GM21526 (cell line): ENCODE measurements around the gene SHB.
"Not testable (repeated sequence)": the region's sequence is repeated elsewhere in the genome, so short reads cannot be mapped to it uniquely, and the experiment has no call there.

ENCODE experiments used
- ATAC-seq: cut with Tn5 transposase; IDR thresholded peaks from one replicate; pipeline ENCODE4 v1.9.1; 2021; ENCODE audit warnings: moderate library complexity; ENCODE audit not compliant: unreplicated experiment, low FRiP score

The SHB gene

GRCh38 chr9:37974506-37975173, 94.4 kb downstream of the SHB start:
- no peak for ATAC-seq

DNA sequence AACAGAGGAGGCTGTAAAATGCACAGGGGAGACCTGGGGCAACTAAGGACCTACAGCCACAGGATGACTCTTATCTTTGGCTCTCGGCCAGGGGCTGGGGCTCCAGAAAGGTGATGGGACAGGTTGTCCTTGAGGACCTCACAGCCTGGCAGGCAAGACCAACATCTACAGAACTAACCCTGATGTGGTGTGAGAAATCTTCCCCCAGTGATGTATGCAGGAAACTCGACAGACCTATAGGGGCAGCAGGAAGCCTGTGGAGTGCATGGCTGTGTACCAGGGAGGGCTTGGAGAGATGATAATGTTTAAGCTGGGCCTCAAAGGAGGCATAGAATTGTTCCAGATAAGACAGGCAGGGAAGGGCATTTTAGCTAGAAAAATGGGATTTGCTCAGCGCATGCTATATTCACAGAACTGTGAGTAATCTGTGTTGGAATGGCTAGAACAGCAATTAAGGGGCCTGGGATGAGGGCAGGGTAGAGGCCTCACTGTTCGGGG, 96.6 kb downstream of the SHB start:
- ATAC-seq, result no peak

GRCh38 chr9:37971691-37972090, 97.3 kb downstream of the SHB start:
- ATAC-seq, result no peak

DNA sequence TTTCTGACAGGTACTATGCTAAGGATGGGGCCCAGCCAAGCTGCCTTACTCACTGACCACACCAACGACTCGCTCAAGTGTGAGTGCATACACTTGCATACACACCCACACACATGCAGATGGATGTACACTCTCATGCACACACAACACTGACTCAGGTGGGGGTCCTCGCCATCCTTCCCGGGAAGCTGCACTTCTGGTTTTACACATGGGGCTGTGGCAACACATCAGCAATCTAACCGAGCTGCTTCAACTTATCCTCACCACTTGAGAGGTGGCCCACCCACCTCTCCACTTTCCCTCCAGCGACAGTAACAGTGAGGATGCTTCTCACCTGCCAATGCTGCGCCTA, 97.9 kb downstream of the SHB start:
- no peak for ATAC-seq

GRCh38 chr9:37970301-37971107, 98.5 kb downstream of the SHB start:
- ATAC-seq, result no peak

DNA sequence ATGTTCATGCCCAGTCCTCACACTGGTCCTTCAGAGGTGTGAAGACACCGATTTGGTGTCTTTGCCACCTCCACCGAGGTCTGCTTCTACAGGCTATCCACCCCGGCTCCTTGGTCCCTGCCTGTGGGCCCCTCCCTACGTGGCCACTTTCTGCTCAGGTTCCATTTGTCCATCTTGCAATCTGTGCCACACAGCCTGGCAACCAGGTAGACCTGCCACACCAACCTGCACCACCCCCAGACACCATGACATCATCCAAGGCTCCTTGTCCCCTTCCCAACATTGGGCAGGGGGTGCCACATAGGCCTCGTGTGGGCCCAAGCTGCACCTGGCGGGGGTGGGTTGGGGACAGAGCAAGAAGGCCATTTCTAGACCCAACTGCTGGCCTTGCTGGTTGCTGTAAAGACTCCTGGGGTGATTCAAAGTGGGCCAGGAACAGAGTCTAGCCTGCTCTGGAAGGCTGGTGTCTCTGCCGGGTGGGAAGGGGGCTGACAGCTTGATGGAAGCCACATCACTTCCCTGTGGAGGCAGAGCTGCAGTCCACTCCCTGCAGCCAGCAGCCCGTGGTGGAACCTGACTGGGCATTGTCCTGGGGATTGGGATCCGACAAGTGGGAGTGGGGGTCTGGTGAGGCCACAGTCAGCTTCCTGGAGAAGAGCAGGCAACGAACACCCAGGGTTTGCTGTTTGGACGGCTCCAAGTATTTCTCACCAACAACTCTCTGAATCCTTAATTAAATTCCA, 99.3 kb downstream of the SHB start:
- ATAC-seq, result no peak

- no peak for ATAC-seq
Measured at GRCh38 chr9:37969130-37969529, 99.9 kb downstream of the SHB start.

DNA sequence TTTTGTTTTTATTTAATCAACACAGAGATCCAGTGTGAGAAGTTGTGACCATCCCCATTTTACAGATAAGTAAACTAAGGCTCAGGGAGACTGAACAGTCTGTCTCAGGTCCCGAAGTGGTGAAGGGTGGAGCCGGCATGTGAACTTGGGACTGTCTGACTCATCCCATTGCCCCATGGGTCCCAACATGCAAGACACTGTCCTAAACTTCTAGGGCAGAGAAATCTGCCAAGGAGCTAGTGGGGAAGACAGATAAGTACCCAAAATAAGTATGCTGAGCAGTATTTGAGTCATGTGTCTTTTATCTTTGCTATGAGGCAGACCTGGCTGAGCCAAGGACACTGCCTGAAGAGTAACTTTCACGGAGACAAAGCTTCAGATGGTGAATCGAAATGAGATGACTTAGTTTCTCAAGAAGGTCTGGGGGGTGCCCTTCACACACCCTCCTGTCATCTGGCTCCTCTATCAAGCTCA, 100.8 kb downstream of the SHB start:
- ATAC-seq, result no peak

DNA sequence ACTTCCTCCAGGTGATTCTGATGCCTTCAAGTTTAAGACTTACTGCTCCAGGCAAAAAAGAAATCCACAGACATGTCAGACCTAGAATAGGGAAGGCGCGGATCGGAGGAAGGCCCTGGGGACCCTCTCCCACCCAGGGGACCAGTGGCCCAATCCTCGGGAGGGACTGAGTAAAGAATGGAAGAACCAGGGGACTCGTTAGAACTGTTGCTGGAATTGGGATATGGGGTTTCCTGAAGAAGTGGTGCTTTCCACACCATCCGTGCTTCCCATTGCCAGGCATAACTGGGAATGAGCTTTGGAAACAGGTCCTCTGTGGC, 101.3 kb downstream of the SHB start:
- ATAC-seq, result no peak

- ATAC-seq, result no peak
Measured at GRCh38 chr9:37967014-37967760, 101.8 kb downstream of the SHB start.

GRCh38 chr9:37966412-37967013, 102.5 kb downstream of the SHB start:
- no peak for ATAC-seq

DNA sequence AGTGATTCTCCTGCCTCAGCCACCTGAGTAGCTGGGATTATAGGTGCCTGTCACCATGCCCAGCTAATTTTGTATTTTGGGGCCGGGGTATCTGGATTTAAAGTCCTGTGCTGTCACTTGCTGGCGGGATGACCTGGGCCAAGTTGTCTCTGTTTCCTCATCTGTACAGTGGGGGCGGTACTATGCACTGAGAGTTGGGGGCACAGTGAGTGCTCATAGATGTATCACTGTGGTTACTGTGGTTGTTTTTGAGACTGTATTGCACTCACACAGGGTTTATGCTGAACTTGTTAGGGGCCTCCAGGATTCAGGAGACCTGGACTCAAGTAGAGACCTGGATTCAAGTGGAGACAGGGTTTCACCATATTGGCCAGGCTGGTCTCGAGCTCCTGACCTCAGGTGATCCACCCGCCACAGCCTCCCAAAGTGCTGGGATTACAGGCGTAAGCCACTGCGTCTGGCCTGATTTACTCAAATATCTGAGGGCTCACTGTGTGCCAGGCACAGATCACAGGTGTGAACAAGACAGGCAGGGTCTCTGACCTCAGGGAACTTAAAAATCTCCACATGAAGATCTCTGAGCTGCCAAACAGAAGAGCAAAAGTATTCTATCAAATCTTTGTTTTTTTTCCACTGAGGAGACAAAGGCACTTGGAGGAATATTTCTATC, 103.2 kb downstream of the SHB start:
- not testable (repeated sequence) for ATAC-seq

DNA sequence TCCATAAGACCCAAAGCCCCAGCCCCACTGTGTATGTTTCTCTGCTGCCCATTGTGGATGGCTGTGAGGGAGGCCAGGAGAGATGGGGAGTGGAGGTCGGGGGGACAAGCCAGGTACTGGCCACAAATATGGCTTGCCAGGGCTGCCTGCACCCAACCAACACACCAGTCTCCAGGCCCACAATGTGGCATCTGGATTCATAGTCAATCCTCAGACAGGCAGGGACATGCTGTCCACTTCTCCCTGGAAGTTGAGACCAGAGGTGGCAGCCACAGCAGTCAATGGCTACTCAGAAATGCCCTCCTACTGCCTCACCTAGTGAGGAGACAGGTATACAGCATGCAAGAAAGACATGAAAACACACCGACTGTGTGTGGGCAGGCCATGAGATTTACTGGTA, 103.9 kb downstream of the SHB start:
- ATAC-seq, result no peak

DNA sequence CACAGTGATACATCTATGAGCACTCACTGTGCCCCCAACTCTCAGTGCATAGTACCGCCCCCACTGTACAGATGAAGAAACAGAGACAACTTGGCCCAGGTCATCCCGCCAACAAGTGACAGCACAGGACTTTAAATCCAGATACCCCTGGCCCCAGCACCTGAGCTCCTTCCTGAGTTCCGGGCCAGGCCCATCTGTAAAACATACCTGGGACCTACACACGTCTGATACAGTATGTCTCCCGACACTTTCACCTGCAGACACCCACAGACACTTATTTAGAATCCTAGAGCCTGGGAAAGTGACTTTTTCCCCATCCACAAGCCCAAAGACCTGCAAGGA, 104.3 kb downstream of the SHB start:
- ATAC-seq, result no peak

GRCh38 chr9:37963936-37964739, 104.9 kb downstream of the SHB start:
- ATAC-seq, result no peak

DNA sequence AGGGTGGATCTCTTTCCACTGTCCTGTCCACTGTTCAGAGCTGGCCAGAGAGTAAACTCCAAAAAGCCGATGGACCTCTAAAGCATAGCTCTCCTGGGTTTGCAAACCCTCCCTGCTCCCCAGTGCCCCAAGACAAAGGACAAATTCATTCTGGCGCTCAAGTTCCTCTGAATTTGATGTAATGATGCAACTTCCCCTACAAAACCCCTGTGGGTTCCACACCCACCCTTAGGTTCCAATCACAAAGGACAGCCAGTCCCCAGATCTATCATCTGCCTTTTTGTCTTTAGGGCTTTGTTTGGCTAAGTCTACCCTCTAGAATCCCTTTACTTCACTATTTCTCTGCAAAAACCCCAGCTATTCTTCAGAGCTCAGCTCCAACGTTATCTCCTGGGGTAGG, 107.7 kb downstream of the SHB start:
- no peak for ATAC-seq

- ATAC-seq, result no peak
Measured at GRCh38 chr9:37960631-37961030, 108.4 kb downstream of the SHB start.

- no peak for ATAC-seq
Measured at GRCh38 chr9:37959976-37960375, 109.1 kb downstream of the SHB start.

GRCh38 chr9:37958154-37958553, 110.9 kb downstream of the SHB start:
- ATAC-seq, result no peak
